OCI-LY1 (cell line): ENCODE data around the gene TEKT5.

Experiments used
- H2AFZ ChIP-seq: fragments of 200-600 bp; sonication (generic), shearing (Covaris generic); 2 replicates; pipeline ENCODE4 v1.6.0; 2014; ENCODE audit warnings: antibody characterized with exemption, mild to moderate bottlenecking, low read length
- H3F3A ChIP-seq: fragments of 200-600 bp; sonication (generic), shearing (Covaris generic); 2 replicates; pipeline ENCODE4 v1.6.0; 2014; ENCODE audit warnings: mild to moderate bottlenecking, antibody characterized with exemption, low read length, moderate library complexity; ENCODE audit not compliant: insufficient read depth
- H3K27ac ChIP-seq: fragments of 200-600 bp; sonication (generic); 2 replicates; pipeline ENCODE4 v1.5.1; 2014; ENCODE audit warnings: low read length, mixed run types, mild to moderate bottlenecking, low read depth; ENCODE audit not compliant: poor library complexity, severe bottlenecking
- H3K27me3 ChIP-seq: fragments of 200-600 bp; sonication (generic); 2 replicates; pipeline ENCODE4 v1.6.0; 2014; ENCODE audit warnings: antibody characterized with exemption, mild to moderate bottlenecking, low read length, moderate library complexity; ENCODE audit not compliant: insufficient read depth
- H3K36me3 ChIP-seq: fragments of 200-600 bp; sonication (generic); 2 replicates; pipeline ENCODE4 v1.6.1; 2014; ENCODE audit warnings: mild to moderate bottlenecking, antibody characterized with exemption, low read length, moderate library complexity, mixed read lengths; ENCODE audit not compliant: insufficient read depth
- H3K4me1 ChIP-seq: fragments of 200-600 bp; sonication (generic); 2 replicates; pipeline ENCODE4 v1.5.1; 2014; ENCODE audit warnings: mild to moderate bottlenecking, low read length, moderate library complexity; ENCODE audit not compliant: insufficient read depth, severe bottlenecking
- H3K4me2 ChIP-seq: fragments of 200-600 bp; sonication (generic), shearing (Covaris generic); 2 replicates; pipeline ENCODE4 v1.6.1; 2014; ENCODE audit warnings: low read length
- H3K4me3 ChIP-seq: fragments of 200-600 bp; sonication (generic); 2 replicates; pipeline ENCODE4 v1.5.1; 2014; ENCODE audit warnings: low read length, low read depth, mild to moderate bottlenecking, mixed read lengths; ENCODE audit not compliant: poor library complexity, severe bottlenecking
- H3K79me2 ChIP-seq: fragments of 200-600 bp; shearing (Covaris generic); 2 replicates; pipeline ENCODE4 v1.6.1; 2016; ENCODE audit warnings: mixed run types, low read length, mixed read lengths; ENCODE audit not compliant: insufficient read depth
- H3K9ac ChIP-seq: fragments of 200-600 bp; sonication (generic), shearing (Covaris generic); 2 replicates; pipeline ENCODE4 v1.6.1; 2014; ENCODE audit warnings: mild to moderate bottlenecking, low read length, mixed read lengths
- H3K9me2 ChIP-seq: fragments of 200-600 bp; sonication (generic), shearing (Covaris generic); 2 replicates; pipeline ENCODE4 v1.6.1; 2014; ENCODE audit warnings: low read depth, mild to moderate bottlenecking, low read length, mixed read lengths
- H3K9me3 ChIP-seq: fragments of 200-600 bp; shearing (Covaris generic); 2 replicates; pipeline ENCODE4 v1.6.1; 2014; ENCODE audit warnings: low read length, mixed read lengths
- H4K20me1 ChIP-seq: fragments of 200-600 bp; sonication (generic), shearing (Covaris generic); 2 replicates; pipeline ENCODE4 v1.6.0; 2016; ENCODE audit warnings: mild to moderate bottlenecking, low read length; ENCODE audit not compliant: insufficient read depth
- CTCF ChIP-seq: fragments of 200-600 bp; sonication (generic), shearing (Covaris generic); IDR thresholded peaks from 2 replicates; pipeline ENCODE4 v1.5.1; 2017; ENCODE audit warnings: mild to moderate bottlenecking, antibody characterized with exemption, low read length, moderate library complexity, mixed read lengths
- EZH2 ChIP-seq: fragments of 200-600 bp; sonication (generic), shearing (Covaris generic); IDR thresholded peaks from 2 replicates; pipeline ENCODE4 v1.8.0; 2017; ENCODE audit warnings: borderline replicate concordance, mixed run types, mild to moderate bottlenecking, antibody characterized with exemption, low read length, moderate library complexity, mixed read lengths

The TEKT5 gene

GRCh38 chr16:10620120-10620519 lies 74.6 kb downstream of the TEKT5 start:
- no peaks in the 10 kb centered on the region for H3K9me2 ChIP-seq
- no peak overlapping the region for H3K4me2 ChIP-seq
- H4K20me1 ChIP-seq: no peaks in the 10 kb centered on the region
- H3K9ac ChIP-seq: no peak overlapping the region
- no peaks in the 10 kb centered on the region for H3K79me2 ChIP-seq
- no peak overlapping the region for H3K27ac ChIP-seq
- TF ChIP-seq CTCF: peak; percentile 15; the same call in 1 of the 2 replicates
- no peak for TF ChIP-seq EZH2
- no peak overlapping the region for H3K4me3 ChIP-seq
- no peaks in the 10 kb centered on the region for H3K9me3 ChIP-seq
- no peaks in the 10 kb centered on the region for H3K36me3 ChIP-seq
- H3K4me1 ChIP-seq: no peaks in the 10 kb centered on the region
- H2AFZ ChIP-seq: no peak overlapping the region
- H3K27me3 ChIP-seq: no peaks in the 10 kb centered on the region
- no peaks in the 10 kb centered on the region for H3F3A ChIP-seq

- H3K9me3 ChIP-seq: no peaks in the 10 kb centered on the region
- no peak overlapping the region for H2AFZ ChIP-seq
- no peak for TF ChIP-seq EZH2
- no peaks in the 10 kb centered on the region for H3K4me1 ChIP-seq
- H3K4me3 ChIP-seq: no peak overlapping the region
- H3K27me3 ChIP-seq: no peaks in the 10 kb centered on the region
- no peaks in the 10 kb centered on the region for H4K20me1 ChIP-seq
- no peaks in the 10 kb centered on the region for H3K79me2 ChIP-seq
- H3F3A ChIP-seq: no peaks in the 10 kb centered on the region
- no peak overlapping the region for H3K27ac ChIP-seq
- no peaks in the 10 kb centered on the region for H3K9me2 ChIP-seq
- H3K9ac ChIP-seq: no peak overlapping the region
- no peaks in the 10 kb centered on the region for H3K36me3 ChIP-seq
- H3K4me2 ChIP-seq: no peak overlapping the region
Observed at GRCh38 chr16:10619271-10619849, 75.4 kb downstream of the TEKT5 start.

GRCh38 chr16:10618710-10619209 lies 76.0 kb downstream of the TEKT5 start:
- Histone ChIP-seq H3F3A (no peaks in the 10 kb centered on the region), H3K4me1 (no peaks in the 10 kb centered on the region), H3K4me3 (no peak overlapping the region), H3K9me3 (no peaks in the 10 kb centered on the region), H3K27me3 (no peaks in the 10 kb centered on the region), H3K27ac (no peak overlapping the region), H3K9ac (no peak overlapping the region), H3K9me2 (no peaks in the 10 kb centered on the region), H3K4me2 (no peak overlapping the region), H2AFZ (no peak overlapping the region), H4K20me1 (no peaks in the 10 kb centered on the region), H3K36me3 (no peaks in the 10 kb centered on the region), H3K79me2 (no peaks in the 10 kb centered on the region)
- TF ChIP-seq CTCF: no peak
- TF ChIP-seq EZH2: no peak
